Spinal cord (tissue), 10 donors: ENCODE results near the gene CRYBG1. TPM values are rescaled to one million over a fixed set of nuclear protein-coding genes. Genes with fewer than 3 reads are reported as not detected.

ENCODE experiments used
- DNase-seq, 6 donors: peaks; one replicate each; pipeline versions ENCODE4 v3.0.0 to v3.0.0-alpha.2; 2013 to 2015; ENCODE audit warnings: low spot score in 6 of 6, low read depth in 4 of 6
- H3K27ac ChIP-seq: one replicate; pipeline ENCODE4 v1.5.1; 2013; ENCODE audit warnings: low read depth, low read length, control low read depth
- H3K27me3 ChIP-seq: one replicate; pipeline ENCODE4 v1.6.1; 2013; ENCODE audit warnings: low read length; ENCODE audit not compliant: control insufficient read depth, insufficient read depth
- H3K36me3 ChIP-seq: one replicate; pipeline ENCODE4 v1.6.1; 2013; ENCODE audit warnings: low read length; ENCODE audit not compliant: control insufficient read depth, insufficient read depth
- H3K4me1 ChIP-seq: one replicate; pipeline ENCODE4 v1.6.1; 2013; ENCODE audit warnings: low read length; ENCODE audit not compliant: control insufficient read depth, insufficient read depth
- H3K4me3 ChIP-seq: one replicate; pipeline ENCODE4 v1.5.1; 2013; ENCODE audit warnings: low read depth, low read length, control low read depth
- H3K9me3 ChIP-seq: one replicate; pipeline ENCODE4 v1.6.1; 2013; ENCODE audit warnings: low read length; ENCODE audit not compliant: control insufficient read depth, insufficient read depth
- WGBS: methylation state at CpG from one replicate; pipeline ENCODE4 v1.1.5; 2013; ENCODE audit warnings: missing lambda C conversion rate; ENCODE audit not compliant: insufficient coverage; 5-methylcytosine and 5-hydroxymethylcytosine counted together
- polyA plus RNA-seq, 2 donors: library from polyadenylated mRNA; unstranded; fragments of 120-200 nt; gene quantifications; one replicate each; pipeline ENCODE4 v1.2.1, GENCODE V29; 2013; ENCODE audit not compliant: insufficient read length in 2 of 2
- total RNA-seq, 2 donors: library from RNA; depleted of rRNA in 1 of 2; stranded (reverse); fragments of 120-200 nt in 1 of 2; fragments of >200 nt in 1 of 2; gene quantifications; one replicate each; pipeline versions ENCODE4 v1.2.3 to v1.2.4, GENCODE V29; 2013 to 2014
- donor health status: healthy.

CRYBG1 gene
- total and polyA plus RNA-seq, 4 donors: 0.97 to 3.4 (median 2.0) TPM

GRCh38 chr6:106516616-106517015 is 156.1 kb downstream of the CRYBG1 start:
- Histone ChIP-seq H3K27me3 (peaks cover 31% of the 10 kb centered on the region), H3K27ac (no peak overlapping the region)

DNA sequence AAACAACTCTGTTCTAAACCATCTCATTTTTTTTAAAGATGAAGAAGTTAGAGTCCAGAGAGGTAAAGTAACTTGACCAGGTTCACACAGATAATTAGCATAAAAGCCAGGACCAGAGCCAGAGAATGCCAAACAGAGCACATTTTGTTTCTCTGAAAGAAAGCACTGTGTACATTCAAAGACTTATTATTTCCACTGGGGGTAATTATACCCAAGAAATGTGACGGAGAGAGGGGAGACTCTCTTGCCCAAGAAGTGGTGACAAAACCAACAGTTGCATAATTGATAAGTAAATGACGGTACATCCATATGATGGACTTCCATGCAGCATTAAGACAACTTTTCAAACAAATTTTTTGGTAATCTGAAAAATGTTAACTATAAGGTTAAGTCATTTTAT is 157.2 kb downstream of the CRYBG1 start:
- Histone ChIP-seq H3K27me3 (peaks cover 20% of the 10 kb centered on the region), H3K4me3 (no peak overlapping the region), H3K27ac (no peak overlapping the region), H3K9me3 (no peaks in the 10 kb centered on the region), H3K4me1 (peaks cover 3% of the 10 kb centered on the region), H3K36me3 (no peaks in the 10 kb centered on the region)
- no CpG with 5 or more reads among the region's 2 CpGs for WGBS
- DNase-seq: peak in 2 of 6 donors; percentile 30 to 38

More at GRCh38 chr6:106516616-106517015, 156.1 kb downstream of the CRYBG1 start:
- Histone ChIP-seq H3K4me3 (no peak overlapping the region), H3K9me3 (no peaks in the 10 kb centered on the region), H3K4me1 (peaks cover 14% of the 10 kb centered on the region), H3K36me3 (no peaks in the 10 kb centered on the region)
- WGBS: no CpG with 5 or more reads among the region's 4 CpGs
- no peak for DNase-seq

- WGBS: 100% methylated on average over 1 of the region's 3 CpGs
- no peaks in the 10 kb centered on the region for H3K4me1 ChIP-seq
- no peaks in the 10 kb centered on the region for H3K9me3 ChIP-seq
- peaks cover 9% of the 10 kb centered on the region for H3K27me3 ChIP-seq
- H3K4me3 ChIP-seq: no peak overlapping the region
- no peak for DNase-seq
- H3K27ac ChIP-seq: no peak overlapping the region
- H3K36me3 ChIP-seq: no peaks in the 10 kb centered on the region
Measured at GRCh38 chr6:106518748-106519147, 158.2 kb downstream of the CRYBG1 start.

DNA sequence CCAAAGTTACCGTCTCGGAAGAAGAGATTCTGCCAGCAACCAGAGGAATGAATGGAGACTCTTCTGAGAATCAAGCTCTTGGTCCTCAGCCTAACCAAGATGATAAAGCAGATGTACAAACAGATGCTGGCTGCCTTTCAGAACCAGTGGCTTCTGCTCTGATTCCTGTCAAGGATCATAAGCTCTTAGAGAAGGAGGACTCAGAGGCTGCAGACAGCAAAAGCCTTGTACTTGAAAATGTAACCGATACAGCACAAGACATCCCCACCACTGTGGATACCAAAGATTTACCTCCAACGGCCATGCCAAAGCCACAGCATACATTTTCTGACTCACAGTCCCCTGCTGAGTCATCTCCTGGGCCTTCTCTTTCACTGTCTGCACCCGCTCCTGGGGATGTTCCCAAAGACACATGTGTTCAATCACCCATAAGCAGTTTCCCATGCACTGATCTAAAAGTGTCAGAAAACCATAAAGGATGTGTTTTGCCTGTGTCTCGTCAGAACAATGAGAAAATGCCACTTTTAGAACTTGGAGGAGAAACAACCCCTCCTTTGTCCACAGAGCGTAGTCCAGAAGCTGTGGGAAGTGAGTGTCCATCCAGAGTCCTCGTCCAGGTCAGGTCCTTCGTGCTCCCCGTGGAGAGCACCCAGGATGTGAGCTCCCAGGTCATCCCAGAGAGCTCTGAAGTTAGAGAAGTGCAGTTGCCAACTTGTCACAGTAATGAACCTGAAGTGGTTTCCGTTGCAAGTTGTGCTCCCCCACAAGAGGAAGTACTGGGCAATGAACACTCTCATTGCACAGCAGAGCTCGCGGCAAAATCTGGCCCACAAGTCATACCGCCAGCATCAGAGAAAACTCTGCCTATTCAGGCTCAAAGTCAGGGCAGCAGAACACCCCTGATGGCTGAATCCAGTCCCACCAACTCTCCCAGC is 159.2 kb downstream of the CRYBG1 start:
- Histone ChIP-seq H3K27me3 (no peaks in the 10 kb centered on the region), H3K4me1 (no peaks in the 10 kb centered on the region), H3K36me3 (no peaks in the 10 kb centered on the region), H3K4me3 (no peak overlapping the region), H3K27ac (no peak overlapping the region), H3K9me3 (no peaks in the 10 kb centered on the region)
- WGBS: 79% methylated on average over 12 of the region's 14 CpGs
- DNase-seq: peak in 1 of 6 donors; percentile 5

DNA sequence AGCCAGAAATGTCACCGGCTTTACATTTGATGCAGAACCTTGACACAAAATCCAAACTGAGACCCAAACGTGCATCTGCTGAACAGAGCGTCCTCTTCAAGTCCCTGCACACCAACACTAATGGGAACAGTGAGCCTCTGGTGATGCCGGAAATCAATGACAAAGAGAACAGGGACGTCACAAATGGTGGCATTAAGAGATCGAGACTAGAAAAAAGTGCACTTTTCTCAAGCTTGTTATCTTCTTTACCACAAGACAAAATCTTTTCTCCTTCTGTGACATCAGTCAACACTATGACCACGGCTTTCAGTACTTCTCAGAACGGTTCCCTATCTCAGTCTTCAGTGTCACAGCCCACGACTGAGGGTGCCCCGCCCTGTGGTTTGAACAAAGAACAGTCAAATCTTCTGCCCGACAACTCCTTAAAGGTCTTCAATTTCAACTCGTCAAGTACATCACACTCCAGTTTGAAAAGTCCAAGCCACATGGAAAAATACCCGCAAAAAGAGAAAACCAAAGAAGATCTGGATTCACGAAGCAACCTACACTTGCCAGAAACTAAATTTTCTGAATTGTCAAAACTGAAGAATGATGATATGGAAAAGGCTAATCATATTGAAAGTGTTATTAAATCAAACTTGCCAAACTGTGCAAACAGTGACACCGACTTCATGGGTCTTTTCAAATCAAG is 160.3 kb downstream of the CRYBG1 start:
- H3K9me3 ChIP-seq: no peaks in the 10 kb centered on the region
- H3K4me3 ChIP-seq: no peak overlapping the region
- no peak for DNase-seq
- no peak overlapping the region for H3K27ac ChIP-seq
- no peaks in the 10 kb centered on the region for H3K36me3 ChIP-seq
- H3K4me1 ChIP-seq: no peaks in the 10 kb centered on the region
- no peaks in the 10 kb centered on the region for H3K27me3 ChIP-seq
- WGBS: 85% methylated on average over 10 of the region's 15 CpGs

- WGBS: no CpG with 5 or more reads among the region's 6 CpGs
- no peaks in the 10 kb centered on the region for H3K4me1 ChIP-seq
- no peaks in the 10 kb centered on the region for H3K27me3 ChIP-seq
- H3K9me3 ChIP-seq: no peaks in the 10 kb centered on the region
- H3K27ac ChIP-seq: no peak overlapping the region
- H3K4me3 ChIP-seq: no peak overlapping the region
- no peak for DNase-seq
- no peaks in the 10 kb centered on the region for H3K36me3 ChIP-seq
Measured at GRCh38 chr6:106522562-106523250, 162.2 kb downstream of the CRYBG1 start.

- DNase-seq: no peak
- Histone ChIP-seq H3K4me3 (no peak overlapping the region), H3K4me1 (no peaks in the 10 kb centered on the region), H3K9me3 (no peaks in the 10 kb centered on the region), H3K36me3 (no peaks in the 10 kb centered on the region), H3K27me3 (no peaks in the 10 kb centered on the region), H3K27ac (no peak overlapping the region)
- 76% methylated on average over 2 of the region's 7 CpGs for WGBS
Measured at GRCh38 chr6:106525107-106525881, 164.8 kb downstream of the CRYBG1 start.

- H3K4me3 ChIP-seq: no peak overlapping the region
- 86% methylated on average over 1 of the region's 1 CpG for WGBS
- H3K27ac ChIP-seq: no peak overlapping the region
- H3K27me3 ChIP-seq: no peaks in the 10 kb centered on the region
- H3K4me1 ChIP-seq: no peaks in the 10 kb centered on the region
- no peaks in the 10 kb centered on the region for H3K9me3 ChIP-seq
- no peak for DNase-seq
- no peaks in the 10 kb centered on the region for H3K36me3 ChIP-seq
Measured at GRCh38 chr6:106525882-106526275, 165.4 kb downstream of the CRYBG1 start.

GRCh38 chr6:106527117-106527516 is 166.6 kb downstream of the CRYBG1 start:
- H3K9me3 ChIP-seq: no peaks in the 10 kb centered on the region
- H3K4me3 ChIP-seq: no peak overlapping the region
- DNase-seq: no peak
- no peaks in the 10 kb centered on the region for H3K4me1 ChIP-seq
- no peaks in the 10 kb centered on the region for H3K27me3 ChIP-seq
- WGBS: 100% methylated on average over 1 of the region's 2 CpGs
- no peaks in the 10 kb centered on the region for H3K36me3 ChIP-seq
- no peak overlapping the region for H3K27ac ChIP-seq
